Prostate gland (tissue), 2 donors: Measurements from ENCODE around the gene NPY1R. TPM values are rescaled to one million over a fixed set of nuclear protein-coding genes. Genes with fewer than 3 reads are reported as not detected.

Source experiments
- DNase-seq: peaks from one replicate; pipeline ENCODE4 v3.0.0-alpha.2; 2019; ENCODE audit warnings: low spot score
- H3K27ac ChIP-seq, 2 donors: fragments of 200-600 bp; sonication (generic); 2 replicates each; pipeline ENCODE4 v1.5.1; 2017 to 2019
- H3K27me3 ChIP-seq: fragments of 200-600 bp; sonication (generic); replicated peaks from 2 replicates; pipeline ENCODE4 v1.5.1; 2019; ENCODE audit not compliant: insufficient read depth
- H3K36me3 ChIP-seq, 2 donors: fragments of 200-600 bp; sonication (generic); 1 replicate in 1 of 2; 2 replicates in 1 of 2; pipeline versions ENCODE4 v1.5.1 to v1.8.1; 2017 to 2019
- H3K4me1 ChIP-seq: fragments of 200-600 bp; sonication (generic); replicated peaks from 2 replicates; pipeline ENCODE4 v1.5.1; 2019
- H3K4me3 ChIP-seq, 2 donors: fragments of 200-600 bp; sonication (generic); 2 replicates each; pipeline ENCODE4 v1.5.1; 2017 to 2019
- H3K9me3 ChIP-seq: fragments of 200-600 bp; sonication (generic); 2 replicates; pipeline ENCODE4 v1.5.1; 2017
- CTCF ChIP-seq, 4 experiments: fragments of 200-600 bp in 2 of 4; fragments of 450-650 bp in 2 of 4; sonication (generic) in 2 of 4; IDR thresholded peaks; 1 replicate in 3 of 4; 2 replicates in 1 of 4; pipeline ENCODE4 v1.5.1; 2016 to 2019; ENCODE audit warnings: antibody characterized with exemption in 4 of 4, mild to moderate bottlenecking in 2 of 4, moderate library complexity in 2 of 4
- POLR2A ChIP-seq: fragments of 450-650 bp; IDR thresholded peaks from one replicate; pipeline ENCODE4 v1.6.1; 2016; ENCODE audit warnings: antibody characterized with exemption, mild to moderate bottlenecking
- POLR2AphosphoS5 ChIP-seq: sonication (generic); formaldehyde crosslinking; IDR thresholded peaks from one replicate; pipeline ENCODE4 v1.6.1; 2017; ENCODE audit warnings: antibody characterized with exemption
- WGBS: methylation state at CpG from one replicate; pipeline ENCODE4 v1.1.5; 2018; 5-methylcytosine and 5-hydroxymethylcytosine counted together
- intact Hi-C: fragments of 100-400 bp; cut with DNase I; formaldehyde crosslinking; loops from one replicate; pipeline ENCODE4 v1.14.2; 2022
- total RNA-seq, 2 donors: library from RNA; depleted of rRNA; stranded (reverse); fragments of >200 nt; gene quantifications; one replicate each; pipeline ENCODE4 v1.1.0, GENCODE V29; 2016

Gene NPY1R
- total RNA-seq, result 1 to 10 TPM; 1.4 to 9.5 TPM

- no peaks in the 10 kb centered on the region for H3K9me3 ChIP-seq
- peak within 1 kb of the TSS; percentile 35 to 47 for H3K4me3 ChIP-seq
- DNase-seq, result peak; percentile 68
- no peaks in the 10 kb centered on the region for H3K36me3 ChIP-seq
- TF ChIP-seq POLR2AphosphoS5, result peak; percentile 20
- TF ChIP-seq POLR2A, result no peak
- TF ChIP-seq CTCF (IDR thresholded peaks at IDR 0.05), result peak; percentile 28 to 69 (median 60)
- 3% methylated on average over 36 of the region's 36 CpGs for WGBS
- no peaks in the 10 kb centered on the region for H3K27me3 ChIP-seq
- no peak within 1 kb of the TSS for H3K27ac ChIP-seq
- H3K4me1 ChIP-seq, result no peaks in the 10 kb centered on the region
- intact Hi-C loops, result loop anchor here (5.0 kb wide), 1 partner anchor 835 kb away; no protein-coding TSS in a partner anchor
Measured at GRCh38 chr4:163332526-163333406, at the start of gene NPY1R. Gene NPY1R, minus strand, starts transcription at chr4:163332596. Its CDS starts 6,042 bp downstream, at chr4:163326554.

- 37% methylated on average over 5 of the region's 5 CpGs for WGBS
- no peaks in the 10 kb centered on the region for H3K9me3 ChIP-seq
- no peaks in the 10 kb centered on the region for H3K36me3 ChIP-seq
- no peak overlapping the region for H3K4me3 ChIP-seq
- TF ChIP-seq POLR2AphosphoS5 (no peak), CTCF (IDR thresholded peaks at IDR 0.05) (no peak), POLR2A (no peak)
- H3K27me3 ChIP-seq, result no peaks in the 10 kb centered on the region
- H3K27ac ChIP-seq, result no peak overlapping the region
- no peaks in the 10 kb centered on the region for H3K4me1 ChIP-seq
- intact Hi-C loops, result no loop called here
- no peak for DNase-seq
Measured at GRCh38 chr4:163380703-163381102, 48.3 kb upstream of the NPY1R start.

GRCh38 chr4:163378661-163379060 lies 46.3 kb upstream of the NPY1R start:
- no peak for DNase-seq
- H3K27me3 ChIP-seq, result no peaks in the 10 kb centered on the region
- H3K4me3 ChIP-seq, result no peak overlapping the region
- no peaks in the 10 kb centered on the region for H3K4me1 ChIP-seq
- no peak overlapping the region for H3K27ac ChIP-seq
- H3K36me3 ChIP-seq, result no peaks in the 10 kb centered on the region
- TF ChIP-seq POLR2A, result no peak
- TF ChIP-seq CTCF (IDR thresholded peaks at IDR 0.05), result no peak
- H3K9me3 ChIP-seq, result no peaks in the 10 kb centered on the region
- intact Hi-C loops, result no loop called here

GRCh38 chr4:163372029-163372428 lies 39.6 kb upstream of the NPY1R start:
- intact Hi-C loops, result no loop called here
- H3K9me3 ChIP-seq, result no peaks in the 10 kb centered on the region
- no peak for DNase-seq
- no peaks in the 10 kb centered on the region for H3K4me1 ChIP-seq
- H3K36me3 ChIP-seq, result no peaks in the 10 kb centered on the region
- TF ChIP-seq POLR2A, result no peak
- TF ChIP-seq POLR2AphosphoS5, result no peak
- TF ChIP-seq CTCF (IDR thresholded peaks at IDR 0.05), result no peak
- H3K27me3 ChIP-seq, result no peaks in the 10 kb centered on the region
- 89% methylated on average over 5 of the region's 5 CpGs for WGBS
- H3K27ac ChIP-seq, result no peak overlapping the region
- H3K4me3 ChIP-seq, result no peak overlapping the region

- Histone ChIP-seq H3K4me1 (no peaks in the 10 kb centered on the region), H3K4me3 (no peak overlapping the region), H3K27me3 (no peaks in the 10 kb centered on the region), H3K9me3 (no peaks in the 10 kb centered on the region), H3K36me3 (no peaks in the 10 kb centered on the region), H3K27ac (no peak overlapping the region)
- no peak for DNase-seq
- WGBS, result 21% methylated on average over 3 of the region's 3 CpGs
- no peak for TF ChIP-seq POLR2A
- no peak for TF ChIP-seq POLR2AphosphoS5
- TF ChIP-seq CTCF (IDR thresholded peaks at IDR 0.05), result no peak
- intact Hi-C loops, result no loop called here
Measured at GRCh38 chr4:163367651-163368050, 35.3 kb upstream of the NPY1R start.
